Fibroblast of skin of back (primary cell): ENCODE measurements around the gene TXNIP.

Source experiments
- DNase-seq: peaks from one replicate; pipeline ENCODE4 v3.0.0-alpha.2; 2013

Gene TXNIP

GRCh38 chr1:145963265-145964019 lies 32.9 kb downstream of the TXNIP start:
- peak; percentile 85 for DNase-seq

DNA sequence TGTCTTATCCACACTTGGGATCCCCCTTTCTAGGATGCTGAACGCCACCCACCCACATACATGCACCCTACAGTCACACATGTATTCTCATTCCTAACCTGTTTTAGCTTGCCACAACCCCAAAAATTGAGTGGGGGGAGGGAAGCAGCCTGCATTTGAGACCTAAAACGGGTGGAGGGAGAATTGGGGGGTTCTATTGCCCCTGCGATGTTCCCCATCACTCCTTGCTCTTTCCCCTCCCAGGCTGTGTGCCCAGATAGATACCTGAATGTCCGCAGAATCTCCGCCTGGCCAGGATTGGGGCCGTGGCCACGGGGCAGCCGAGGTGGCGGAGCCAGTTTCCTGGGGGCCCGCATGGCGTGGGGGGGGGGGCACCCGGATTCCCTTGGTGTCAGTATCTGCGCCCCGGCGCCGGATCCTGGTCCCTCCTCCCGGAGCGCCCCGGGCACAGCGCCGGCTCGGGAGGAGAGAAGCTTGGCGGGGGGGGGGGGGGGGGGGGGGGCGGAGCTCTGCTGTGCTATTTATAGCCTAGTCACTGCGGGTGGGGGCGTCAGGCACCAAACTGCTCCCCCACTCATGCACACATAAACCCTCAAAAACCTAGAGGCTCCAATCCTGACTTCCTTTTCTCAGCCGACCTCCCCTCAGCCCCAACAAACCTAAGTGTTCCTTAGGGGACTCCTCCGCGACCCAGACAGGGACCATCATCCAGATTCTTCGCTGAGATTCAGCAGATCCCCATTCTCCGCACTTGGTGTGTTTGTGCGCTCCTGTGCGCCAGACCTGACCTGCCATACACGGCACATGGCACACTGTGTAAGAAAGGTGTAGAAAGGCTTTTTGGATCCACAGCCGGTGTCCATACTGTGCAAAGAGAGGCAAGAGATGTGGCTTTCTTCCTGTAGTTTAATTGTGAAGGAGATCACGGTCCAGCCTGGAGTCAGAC lies 33.9 kb downstream of the TXNIP start:
- DNase-seq: peak; percentile 46

DNA sequence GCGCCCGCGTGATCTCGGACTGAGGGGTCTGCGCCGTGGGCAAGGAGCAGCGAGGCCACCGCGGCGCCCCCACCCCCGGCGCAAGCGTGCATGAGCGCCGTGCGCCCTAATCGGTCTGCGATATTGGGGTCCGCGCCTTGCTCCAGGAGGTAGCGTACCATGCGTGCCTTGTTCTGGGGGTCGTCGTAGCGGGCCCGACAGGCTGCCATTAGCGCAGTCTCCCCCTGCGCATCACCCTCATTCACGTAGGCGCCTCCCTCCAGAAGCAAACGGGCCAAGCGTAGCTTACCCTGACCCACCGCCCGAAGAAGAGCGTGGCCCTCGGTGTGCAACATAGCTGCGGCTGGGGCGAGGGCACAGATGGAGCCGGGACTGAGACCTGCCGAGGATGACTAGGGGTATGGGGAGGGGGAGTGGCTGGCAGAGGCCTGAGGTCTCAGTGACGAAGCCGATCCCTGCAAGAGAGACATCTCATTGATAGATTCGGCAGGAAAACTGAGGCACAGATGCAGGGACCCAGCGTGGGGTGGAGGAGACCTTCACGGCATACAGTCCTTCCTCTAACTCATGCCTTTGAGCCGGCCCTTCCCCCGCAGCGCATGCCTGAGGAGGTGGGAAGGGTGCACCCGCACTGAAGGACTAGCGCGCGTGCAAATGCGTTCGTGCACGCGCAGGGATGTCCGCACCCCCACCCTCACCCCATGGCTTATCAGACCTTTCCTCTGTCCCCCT lies 34.8 kb downstream of the TXNIP start:
- no peak for DNase-seq

DNA sequence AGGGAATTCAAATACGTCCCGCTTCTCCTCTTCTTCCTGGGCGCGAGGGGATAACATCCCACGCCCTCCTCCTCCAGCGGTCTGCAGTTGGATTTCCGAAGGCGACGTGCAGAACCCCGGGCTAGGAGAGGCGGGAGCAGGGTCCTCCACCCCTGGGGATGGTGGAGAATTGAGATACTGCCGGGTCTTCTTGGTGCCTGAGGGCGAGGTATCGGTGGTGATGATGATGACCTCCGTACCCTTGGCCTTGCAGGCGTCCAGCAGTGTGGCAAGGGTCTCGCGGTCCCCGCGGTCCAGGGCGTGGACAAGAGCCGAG lies 35.3 kb downstream of the TXNIP start:
- DNase-seq: no peak

- peak; percentile 70 for DNase-seq
These were observed 35.8 kb downstream of the TXNIP start for GRCh38 chr1:145960468-145961108.

GRCh38 chr1:145959957-145960467 lies 36.4 kb downstream of the TXNIP start:
- no peak for DNase-seq

GRCh38 chr1:145959333-145959732 lies 37.0 kb downstream of the TXNIP start:
- no peak for DNase-seq

DNA sequence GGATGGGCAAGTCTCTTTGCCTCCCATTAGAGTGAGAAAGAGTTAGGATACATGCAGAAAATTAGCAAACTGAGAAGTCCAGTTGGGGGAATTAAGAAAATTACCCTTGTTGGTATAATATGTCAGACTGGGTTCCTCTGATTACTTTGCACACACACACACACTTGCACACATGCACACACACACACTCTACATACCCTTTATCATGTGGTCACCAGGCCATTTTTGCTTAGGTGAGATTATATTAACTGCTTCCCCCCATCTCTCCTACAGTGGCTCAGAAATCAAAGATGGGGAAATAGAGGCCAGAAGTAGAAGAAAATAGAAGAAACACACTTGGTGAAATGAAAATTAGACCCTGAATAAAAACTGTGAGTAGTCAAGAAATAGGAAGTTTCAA lies 37.6 kb downstream of the TXNIP start:
- DNase-seq: no peak

GRCh38 chr1:145957443-145958319 lies 38.7 kb downstream of the TXNIP start, which contains the start of gene LIX1L:
Gene LIX1L, minus strand, starts transcription at chr1:145958017. Its CDS starts 90 bp downstream, at chr1:145957927.
- peak; percentile 98 for DNase-seq

DNA sequence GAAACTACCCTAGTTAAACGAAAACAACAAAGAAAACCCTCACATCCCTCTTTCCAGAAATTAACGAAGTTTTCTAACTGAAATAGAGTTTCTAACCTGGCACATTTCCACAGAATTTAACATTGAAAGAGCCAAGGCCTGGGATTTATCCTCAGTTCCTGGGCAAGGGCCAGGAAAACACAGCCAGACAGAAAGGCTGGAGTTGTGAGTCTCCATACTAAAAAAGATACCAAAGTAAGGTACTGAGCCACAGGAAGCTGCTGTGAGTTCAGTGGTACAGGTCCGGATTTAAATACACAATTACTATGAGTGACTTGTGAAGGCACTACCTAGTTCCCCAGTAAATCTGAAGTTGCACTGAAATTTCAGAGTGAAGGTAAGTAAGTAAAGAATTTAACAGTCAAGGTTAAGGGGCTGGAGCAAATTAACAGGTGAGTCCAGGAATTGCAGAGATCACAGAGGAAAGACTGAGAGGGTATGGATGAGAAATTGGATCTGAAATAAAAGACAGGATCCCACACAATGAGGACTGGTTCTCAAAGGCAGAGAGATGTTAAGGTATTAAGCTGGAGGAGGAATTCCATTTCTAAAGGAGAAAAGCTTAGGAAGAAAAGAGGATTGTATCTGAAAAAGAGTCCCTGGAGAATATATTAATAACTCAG lies 39.5 kb downstream of the TXNIP start:
- DNase-seq: peak; percentile 23

GRCh38 chr1:145956361-145956760 lies 40.0 kb downstream of the TXNIP start:
- no peak for DNase-seq

- no peak for DNase-seq
These were observed 40.9 kb downstream of the TXNIP start for GRCh38 chr1:145955436-145955835.

DNA sequence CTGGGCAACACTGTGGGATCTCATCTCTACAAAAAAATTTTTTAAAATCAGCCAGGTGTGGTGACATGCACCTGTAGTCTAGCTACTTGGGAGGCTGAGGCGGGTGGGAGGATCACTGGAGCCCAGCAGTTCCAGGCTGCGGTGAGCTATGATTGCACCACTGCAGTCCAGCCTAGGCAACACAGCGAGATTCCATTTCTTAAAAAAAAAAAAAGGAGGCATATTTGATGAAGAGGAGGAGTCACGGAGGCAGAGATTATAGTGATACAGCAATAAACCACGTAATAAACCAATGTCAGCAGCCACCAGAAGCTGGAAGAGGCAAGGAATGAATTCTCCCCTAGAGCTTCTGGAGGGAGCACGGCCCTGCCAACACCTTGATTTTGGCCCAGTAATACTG lies 42.5 kb downstream of the TXNIP start:
- no peak for DNase-seq

GRCh38 chr1:145952903-145953302 lies 43.5 kb downstream of the TXNIP start:
- DNase-seq: no peak

GRCh38 chr1:145951526-145951925 lies 44.9 kb downstream of the TXNIP start:
- DNase-seq: no peak

- no peak for DNase-seq
These were observed 47.2 kb downstream of the TXNIP start for GRCh38 chr1:145949219-145949618.

DNA sequence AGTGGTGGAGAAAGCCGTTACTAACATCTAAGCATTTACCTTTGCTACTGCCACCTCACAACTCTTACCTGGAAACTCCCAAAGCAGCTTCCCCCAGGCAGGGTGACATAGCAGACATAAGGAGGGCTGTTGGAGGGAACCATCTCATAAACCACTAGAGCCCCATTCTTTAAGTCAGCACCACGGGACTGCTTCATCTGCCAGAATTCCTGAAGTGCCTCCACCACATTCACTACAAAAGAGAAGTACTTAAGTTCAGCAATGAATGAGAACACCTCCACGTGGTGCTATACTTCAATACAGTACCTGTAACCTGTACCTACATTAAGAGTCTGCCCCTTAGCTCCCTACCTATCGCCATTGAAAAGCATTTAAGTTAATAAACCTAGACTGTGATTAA lies 48.8 kb downstream of the TXNIP start:
- DNase-seq: no peak

- no peak for DNase-seq
These were observed 49.8 kb downstream of the TXNIP start for GRCh38 chr1:145946477-145946986.

- DNase-seq: no peak
These were observed 51.8 kb downstream of the TXNIP start for GRCh38 chr1:145944532-145944931.

GRCh38 chr1:145942871-145943270 lies 53.5 kb downstream of the TXNIP start:
- DNase-seq: no peak
